ENCODE measurements around the gene PAQR6.
A peak's percentile ranks its signal among the peaks of the same experiment; 100 is the strongest.

Gene PAQR6

GRCh38 chr1:156200044-156200443 is 47.8 kb downstream of the PAQR6 start:
- no peak overlapping the region for H3K4me3 ChIP-seq (ENCODE audit: low read depth, low read length)
- no peak for TF ChIP-seq CTCF (IDR thresholded peaks at IDR 0.05; ENCODE audit: borderline replicate concordance, insufficient read depth, low read depth, low read length)

- TF ChIP-seq CTCF (IDR thresholded peaks at IDR 0.05; ENCODE audit: borderline replicate concordance, insufficient read depth, low read depth, low read length), result no peak
- H3K4me3 ChIP-seq (ENCODE audit: low read depth, low read length), result no peak overlapping the region
Observed at GRCh38 chr1:156198831-156199349, 49.0 kb downstream of the PAQR6 start.

GRCh38 chr1:156196445-156196844 is 51.4 kb downstream of the PAQR6 start:
- TF ChIP-seq CTCF (IDR thresholded peaks at IDR 0.05; ENCODE audit: borderline replicate concordance, insufficient read depth, low read depth, low read length), result no peak
- H3K4me3 ChIP-seq (ENCODE audit: low read depth, low read length), result no peak overlapping the region

- no peak overlapping the region for H3K4me3 ChIP-seq (ENCODE audit: low read depth, low read length)
- TF ChIP-seq CTCF (IDR thresholded peaks at IDR 0.05; ENCODE audit: borderline replicate concordance, insufficient read depth, low read depth, low read length), result no peak
Observed at GRCh38 chr1:156195853-156196252, 52.0 kb downstream of the PAQR6 start.

- no peak for TF ChIP-seq CTCF (IDR thresholded peaks at IDR 0.05; ENCODE audit: borderline replicate concordance, insufficient read depth, low read depth, low read length)
- H3K4me3 ChIP-seq (ENCODE audit: low read depth, low read length), result peak overlapping the region; percentile 76
Observed at GRCh38 chr1:156194300-156194652, 53.6 kb downstream of the PAQR6 start.

- TF ChIP-seq CTCF (IDR thresholded peaks at IDR 0.05; ENCODE audit: borderline replicate concordance, insufficient read depth, low read depth, low read length), result peak; percentile 40; the same call in 1 of the 2 replicates
- H3K4me3 ChIP-seq (ENCODE audit: low read depth, low read length), result peak within 1 kb of the TSS; percentile 76
Observed at GRCh38 chr1:156193488-156194299, 54.2 kb downstream of the PAQR6 start, which contains the start of gene SLC25A44. Gene SLC25A44, plus strand, starts transcription at chr1:156194104. Its CDS starts 5,744 bp downstream, at chr1:156199848.

Measured in GM12875 (cell line).